ENCODE data around the gene FCRL2.

Gene FCRL2, protein sequence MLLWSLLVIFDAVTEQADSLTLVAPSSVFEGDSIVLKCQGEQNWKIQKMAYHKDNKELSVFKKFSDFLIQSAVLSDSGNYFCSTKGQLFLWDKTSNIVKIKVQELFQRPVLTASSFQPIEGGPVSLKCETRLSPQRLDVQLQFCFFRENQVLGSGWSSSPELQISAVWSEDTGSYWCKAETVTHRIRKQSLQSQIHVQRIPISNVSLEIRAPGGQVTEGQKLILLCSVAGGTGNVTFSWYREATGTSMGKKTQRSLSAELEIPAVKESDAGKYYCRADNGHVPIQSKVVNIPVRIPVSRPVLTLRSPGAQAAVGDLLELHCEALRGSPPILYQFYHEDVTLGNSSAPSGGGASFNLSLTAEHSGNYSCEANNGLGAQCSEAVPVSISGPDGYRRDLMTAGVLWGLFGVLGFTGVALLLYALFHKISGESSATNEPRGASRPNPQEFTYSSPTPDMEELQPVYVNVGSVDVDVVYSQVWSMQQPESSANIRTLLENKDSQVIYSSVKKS

DNA sequence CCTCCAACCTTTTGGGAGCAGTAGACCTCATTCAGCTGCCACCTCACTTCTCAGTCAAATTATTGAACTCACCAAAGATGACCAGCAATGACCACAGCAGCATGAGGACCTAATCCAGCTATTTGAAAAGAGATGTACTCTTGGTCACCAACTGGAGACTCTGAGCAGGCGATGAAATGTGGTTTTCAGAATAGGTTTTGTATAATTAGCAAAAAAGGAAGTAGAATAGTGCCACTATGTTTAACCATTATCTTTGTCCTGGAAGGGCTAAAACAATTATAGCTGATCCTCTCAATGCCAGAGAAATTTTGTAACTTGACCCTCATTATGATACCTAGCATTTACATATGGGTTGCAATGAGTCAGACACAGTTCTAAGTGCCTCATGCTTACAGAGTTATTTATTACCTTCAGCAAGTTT lies at the start of gene FCRL2:
TSS of gene FCRL2 (minus strand) at position 162 of the 421 bp plus-strand sequence. CDS start at position 103, 59 bp downstream.
- no peak within 1 kb of the TSS for H3K9ac ChIP-seq (ENCODE audit: insufficient read length, low read depth)
- H3K9me3 ChIP-seq (ENCODE audit: insufficient read depth, low read length), result no peaks in the 10 kb centered on the region
- TF ChIP-seq ZNF274 (IDR thresholded peaks at IDR 0.05; ENCODE audit: low read depth, low read length) (no peak), SUZ12 (IDR thresholded peaks at IDR 0.05; ENCODE audit: extremely low read depth, insufficient read depth, insufficient read length) (no peak), YY1 (IDR thresholded peaks at IDR 0.05; ENCODE audit: insufficient read depth, insufficient read length) (no peak)
- no peaks in the 10 kb centered on the region for H3K36me3 ChIP-seq (ENCODE audit: insufficient read depth, insufficient read length, low read length)
- DNase-seq (ENCODE audit: low read depth, low spot score), result no peak
- no peaks in the 10 kb centered on the region for H3K27me3 ChIP-seq (ENCODE audit: insufficient read depth, insufficient read length)
- H3K4me3 ChIP-seq (ENCODE audit: insufficient read length, low read depth), result no peak within 1 kb of the TSS
- H3K4me1 ChIP-seq (ENCODE audit: insufficient read depth, insufficient read length), result peaks cover 2% of the 10 kb centered on the region

DNA sequence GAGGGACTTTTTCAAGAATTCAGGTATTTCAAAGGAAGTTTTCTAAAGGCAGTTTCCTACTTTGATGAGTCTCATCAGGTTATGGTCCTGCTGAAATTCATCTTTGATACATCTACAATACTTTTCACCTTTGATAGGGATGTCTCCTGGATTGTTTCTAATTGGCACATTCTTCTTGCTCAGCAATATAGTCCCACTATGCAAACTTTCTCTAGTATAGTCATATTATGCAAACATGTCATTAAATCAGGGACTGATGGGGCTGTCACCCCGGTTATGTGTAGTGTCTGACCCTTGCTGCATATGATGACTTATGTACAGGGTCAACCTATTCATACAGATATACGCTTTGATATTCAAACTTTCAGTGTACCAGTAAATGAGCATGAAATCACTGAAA lies 43.4 kb upstream of the FCRL2 start:
- Histone ChIP-seq H3K9me3 (ENCODE audit: insufficient read depth, low read length) (no peaks in the 10 kb centered on the region), H3K36me3 (ENCODE audit: insufficient read depth, insufficient read length, low read length) (no peaks in the 10 kb centered on the region), H3K4me3 (ENCODE audit: insufficient read length, low read depth) (no peak overlapping the region), H3K27me3 (ENCODE audit: insufficient read depth, insufficient read length) (no peaks in the 10 kb centered on the region), H3K4me1 (ENCODE audit: insufficient read depth, insufficient read length) (no peaks in the 10 kb centered on the region), H3K9ac (ENCODE audit: insufficient read length, low read depth) (no peak overlapping the region)
- TF ChIP-seq ZNF274 (IDR thresholded peaks at IDR 0.05; ENCODE audit: low read depth, low read length) (no peak), YY1 (IDR thresholded peaks at IDR 0.05; ENCODE audit: insufficient read depth, insufficient read length) (no peak)
- no peak for DNase-seq (ENCODE audit: low read depth, low spot score)

DNA sequence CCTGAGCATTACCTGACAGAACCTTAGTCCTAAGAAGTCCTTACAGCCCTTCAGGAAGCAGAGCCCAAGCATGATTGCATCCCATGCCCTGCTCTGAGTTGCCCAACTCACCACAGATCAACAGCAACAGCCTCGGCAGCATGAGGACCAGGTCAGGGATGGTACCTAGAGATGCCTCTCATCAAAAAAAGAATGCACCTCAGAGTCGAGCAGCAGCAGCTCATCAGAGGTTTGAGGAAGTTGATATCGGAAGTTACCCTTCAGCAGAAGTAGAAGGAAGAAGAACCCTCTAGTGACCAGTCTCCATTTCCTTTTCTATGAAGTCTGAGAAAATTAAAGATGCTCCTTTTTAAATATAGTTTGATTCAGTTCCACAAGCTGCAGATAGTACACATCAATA lies 43.0 kb upstream of the FCRL2 start, which contains the start of gene FCRL1:
TSS of gene FCRL1 (minus strand) at position 225 of the 400 bp plus-strand sequence. CDS start at position 142, 83 bp downstream.
- no peak within 1 kb of the TSS for H3K4me3 ChIP-seq (ENCODE audit: insufficient read length, low read depth)
- H3K4me1 ChIP-seq (ENCODE audit: insufficient read depth, insufficient read length), result no peaks in the 10 kb centered on the region
- H3K9me3 ChIP-seq (ENCODE audit: insufficient read depth, low read length), result no peaks in the 10 kb centered on the region
- no peak for TF ChIP-seq YY1 (IDR thresholded peaks at IDR 0.05; ENCODE audit: insufficient read depth, insufficient read length)
- TF ChIP-seq ZNF274 (IDR thresholded peaks at IDR 0.05; ENCODE audit: low read depth, low read length), result no peak
- TF ChIP-seq SUZ12 (IDR thresholded peaks at IDR 0.05; ENCODE audit: extremely low read depth, insufficient read depth, insufficient read length), result no peak
- no peak for DNase-seq (ENCODE audit: low read depth, low spot score)
- no peaks in the 10 kb centered on the region for H3K36me3 ChIP-seq (ENCODE audit: insufficient read depth, insufficient read length, low read length)
- no peak within 1 kb of the TSS for H3K9ac ChIP-seq (ENCODE audit: insufficient read length, low read depth)
- no peaks in the 10 kb centered on the region for H3K27me3 ChIP-seq (ENCODE audit: insufficient read depth, insufficient read length)

DNA sequence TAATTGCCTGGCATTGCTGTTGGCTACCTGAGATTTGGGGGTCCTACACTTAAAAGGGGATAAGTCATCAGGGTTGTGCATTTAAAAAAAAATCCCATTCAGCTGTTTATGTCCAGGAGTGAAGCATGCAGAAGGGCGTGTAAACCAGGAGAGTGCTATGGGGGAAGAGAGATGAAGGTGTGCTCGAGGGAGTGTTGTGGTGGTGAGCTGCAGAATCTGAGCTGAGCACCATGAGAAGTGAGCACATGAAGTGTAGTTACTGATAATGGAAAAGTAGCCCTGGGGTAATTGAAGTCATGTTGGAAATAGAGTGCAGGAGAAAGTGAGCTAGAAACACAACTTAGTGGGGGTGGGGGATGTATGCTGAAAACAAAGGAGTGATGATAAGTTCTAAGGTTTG lies 42.3 kb upstream of the FCRL2 start:
- H3K9ac ChIP-seq (ENCODE audit: insufficient read length, low read depth), result no peak overlapping the region
- H3K36me3 ChIP-seq (ENCODE audit: insufficient read depth, insufficient read length, low read length), result no peaks in the 10 kb centered on the region
- H3K4me3 ChIP-seq (ENCODE audit: insufficient read length, low read depth), result no peak overlapping the region
- no peaks in the 10 kb centered on the region for H3K4me1 ChIP-seq (ENCODE audit: insufficient read depth, insufficient read length)
- DNase-seq (ENCODE audit: low read depth, low spot score), result no peak
- H3K9me3 ChIP-seq (ENCODE audit: insufficient read depth, low read length), result no peaks in the 10 kb centered on the region
- TF ChIP-seq ZNF274 (IDR thresholded peaks at IDR 0.05; ENCODE audit: low read depth, low read length) (no peak), YY1 (IDR thresholded peaks at IDR 0.05; ENCODE audit: insufficient read depth, insufficient read length) (no peak), SUZ12 (IDR thresholded peaks at IDR 0.05; ENCODE audit: extremely low read depth, insufficient read depth, insufficient read length) (no peak)
- H3K27me3 ChIP-seq (ENCODE audit: insufficient read depth, insufficient read length), result no peaks in the 10 kb centered on the region

DNA sequence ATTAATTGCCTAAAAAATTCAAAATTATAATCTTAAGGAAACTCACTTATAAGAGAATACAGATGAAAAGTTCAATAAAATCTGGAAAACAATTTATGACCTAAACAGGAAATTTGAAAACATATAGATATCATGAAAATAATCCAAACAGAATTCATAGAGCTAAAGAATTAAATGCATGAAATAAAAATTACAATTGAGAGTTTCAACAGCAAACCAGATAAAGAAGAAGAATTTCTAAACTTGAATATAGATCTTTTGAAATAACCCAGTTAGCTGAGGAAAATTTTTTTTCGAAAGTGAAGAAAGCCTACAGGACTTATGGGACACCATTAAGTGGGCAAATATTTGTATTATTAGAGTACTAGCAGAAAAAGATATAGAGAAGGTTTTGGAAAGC lies 36.3 kb upstream of the FCRL2 start:
- no peaks in the 10 kb centered on the region for H3K4me1 ChIP-seq (ENCODE audit: insufficient read depth, insufficient read length)
- H3K9me3 ChIP-seq (ENCODE audit: insufficient read depth, low read length), result no peaks in the 10 kb centered on the region
- peaks cover 2% of the 10 kb centered on the region for H3K27me3 ChIP-seq (ENCODE audit: insufficient read depth, insufficient read length)
- TF ChIP-seq SUZ12 (IDR thresholded peaks at IDR 0.05; ENCODE audit: extremely low read depth, insufficient read depth, insufficient read length) (no peak), YY1 (IDR thresholded peaks at IDR 0.05; ENCODE audit: insufficient read depth, insufficient read length) (no peak), ZNF274 (IDR thresholded peaks at IDR 0.05; ENCODE audit: low read depth, low read length) (no peak)
- no peak for DNase-seq (ENCODE audit: low read depth, low spot score)
- no peak overlapping the region for H3K4me3 ChIP-seq (ENCODE audit: insufficient read length, low read depth)
- no peaks in the 10 kb centered on the region for H3K36me3 ChIP-seq (ENCODE audit: insufficient read depth, insufficient read length, low read length)
- no peak overlapping the region for H3K9ac ChIP-seq (ENCODE audit: insufficient read length, low read depth)

DNA sequence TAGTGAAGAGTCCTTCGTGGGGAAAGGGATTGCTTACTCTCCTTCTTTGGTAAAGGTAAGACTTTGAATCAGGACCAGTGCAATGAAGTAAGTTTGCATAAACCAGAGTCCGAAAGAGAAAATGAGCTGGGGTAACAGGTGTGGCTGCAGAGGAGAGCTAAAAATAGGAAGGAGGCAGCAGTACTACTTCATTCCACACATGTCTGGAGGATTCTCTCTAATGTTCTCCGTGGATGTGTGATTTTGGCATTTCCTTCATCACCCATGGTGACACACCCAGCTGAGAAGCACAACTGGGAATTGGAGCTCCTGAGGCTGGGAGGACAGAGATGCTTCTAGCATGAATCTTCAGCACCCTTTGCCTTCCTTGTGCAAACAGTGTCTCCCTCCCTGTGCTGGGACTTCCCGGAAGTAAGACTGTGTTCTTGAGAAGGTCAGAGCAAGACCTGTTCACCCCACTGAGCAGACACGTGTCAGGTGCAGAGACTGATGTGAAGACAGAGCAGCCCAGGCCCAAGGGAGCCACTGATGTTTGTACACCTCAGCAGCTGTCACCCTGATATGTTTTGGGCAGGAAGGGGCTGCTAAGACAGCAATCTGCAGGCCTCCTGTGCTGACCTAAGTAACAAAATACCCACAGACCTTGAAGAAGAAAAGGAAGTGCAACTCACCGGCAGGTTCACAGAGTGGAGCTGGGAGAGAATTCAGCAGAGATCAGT lies 29.7 kb upstream of the FCRL2 start:
- Histone ChIP-seq H3K36me3 (ENCODE audit: insufficient read depth, insufficient read length, low read length) (no peaks in the 10 kb centered on the region), H3K9me3 (ENCODE audit: insufficient read depth, low read length) (peaks cover 5% of the 10 kb centered on the region; the same call in 1 of the 2 replicates), H3K9ac (ENCODE audit: insufficient read length, low read depth) (no peak overlapping the region), H3K27me3 (ENCODE audit: insufficient read depth, insufficient read length) (peaks cover 2% of the 10 kb centered on the region), H3K4me3 (ENCODE audit: insufficient read length, low read depth) (no peak overlapping the region), H3K4me1 (ENCODE audit: insufficient read depth, insufficient read length) (no peaks in the 10 kb centered on the region)
- TF ChIP-seq ZNF274 (IDR thresholded peaks at IDR 0.05; ENCODE audit: low read depth, low read length) (no peak), YY1 (IDR thresholded peaks at IDR 0.05; ENCODE audit: insufficient read depth, insufficient read length) (no peak), SUZ12 (IDR thresholded peaks at IDR 0.05; ENCODE audit: extremely low read depth, insufficient read depth, insufficient read length) (no peak)
- no peak for DNase-seq (ENCODE audit: low read depth, low spot score)

DNA sequence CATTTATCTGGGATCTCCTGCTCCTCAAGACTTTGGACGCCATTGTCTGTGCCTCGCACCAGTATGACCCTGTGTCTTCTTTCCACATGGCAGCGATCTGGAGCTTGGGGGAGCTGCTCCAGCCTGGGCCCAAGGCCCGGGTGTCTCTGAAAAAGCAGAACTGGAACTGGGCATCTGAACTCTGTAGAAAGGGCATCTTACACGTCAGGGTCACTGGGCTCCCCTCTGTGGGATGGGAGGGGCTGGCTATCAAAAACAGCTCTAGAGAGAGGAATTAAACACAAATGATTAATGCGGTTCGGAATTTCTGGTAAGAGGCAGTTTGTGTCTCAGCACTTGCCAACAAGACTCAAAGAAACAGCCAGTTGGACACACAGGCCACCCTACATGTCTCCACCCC lies 26.9 kb upstream of the FCRL2 start:
- peaks cover 2% of the 10 kb centered on the region for H3K27me3 ChIP-seq (ENCODE audit: insufficient read depth, insufficient read length)
- H3K36me3 ChIP-seq (ENCODE audit: insufficient read depth, insufficient read length, low read length), result no peaks in the 10 kb centered on the region
- TF ChIP-seq ZNF274 (IDR thresholded peaks at IDR 0.05; ENCODE audit: low read depth, low read length), result no peak
- TF ChIP-seq YY1 (IDR thresholded peaks at IDR 0.05; ENCODE audit: insufficient read depth, insufficient read length), result no peak
- no peak for TF ChIP-seq SUZ12 (IDR thresholded peaks at IDR 0.05; ENCODE audit: extremely low read depth, insufficient read depth, insufficient read length)
- no peak overlapping the region for H3K4me3 ChIP-seq (ENCODE audit: insufficient read length, low read depth)
- DNase-seq (ENCODE audit: low read depth, low spot score), result no peak
- H3K9me3 ChIP-seq (ENCODE audit: insufficient read depth, low read length), result peaks cover 5% of the 10 kb centered on the region; the same call in 1 of the 2 replicates
- no peaks in the 10 kb centered on the region for H3K4me1 ChIP-seq (ENCODE audit: insufficient read depth, insufficient read length)
- H3K9ac ChIP-seq (ENCODE audit: insufficient read length, low read depth), result no peak overlapping the region

Measured in NT2/D1 (cell line).